ENCODE measurements around the gene DNAL4. TPM values are rescaled to one million over a fixed set of nuclear protein-coding genes. Genes with fewer than 3 reads are reported as not detected.

Gene DNAL4
- total and polyA plus RNA-seq, 2 donors (not counting 3 experiments of a cell fraction or from before 2014, with no cell fraction given) = 12.9 to 22.7 TPM

- FAIRE-seq (no peak), DNase-seq (ENCODE audit: low read depth, low spot score) (no peak)
- no TSS peak for BruUV-seq (replicated peaks)
- Histone ChIP-seq H3K9me1 (replicated peaks; ENCODE audit: control insufficient read depth, extremely low read depth, insufficient read depth, low read length) (no peaks in the 10 kb centered on the region), H3K27ac (ENCODE audit: insufficient read depth, low read depth, low read length) (no peak overlapping the region), H3K79me2 (ENCODE audit: control insufficient read depth, insufficient read depth, low read length) (no peaks in the 10 kb centered on the region), H3K9me3 (replicated peaks; ENCODE audit: control insufficient read depth, insufficient read depth, low read length) (no peaks in the 10 kb centered on the region), H2AFZ (ENCODE audit: low read depth, low read length) (no peak overlapping the region), H3K4me2 (ENCODE audit: insufficient read depth, low read length) (no peak overlapping the region), H3K9ac (replicated peaks; ENCODE audit: extremely low read depth, insufficient read depth, low read length) (no peak overlapping the region), H4K20me1 (replicated peaks; ENCODE audit: control insufficient read depth, extremely low read depth, insufficient read depth, low read length) (no peaks in the 10 kb centered on the region), H3K4me3 (replicated peaks in 1 of 3; ENCODE audit: insufficient read depth in 1 of 3, low read depth in 1 of 3, low read length in 3 of 3) (no peak overlapping the region), H3K36me3 (ENCODE audit: control insufficient read depth in 2 of 2, extremely low read depth in 1 of 2, insufficient read depth in 2 of 2, low read length in 2 of 2) (no peaks in the 10 kb centered on the region), H3K27me3 (ENCODE audit: control insufficient read depth in 2 of 2, insufficient read depth in 2 of 2, low read length in 2 of 2) (no peaks in the 10 kb centered on the region), H3K4me1 (ENCODE audit: control insufficient read depth, extremely low read depth, insufficient read depth, low read length) (no peaks in the 10 kb centered on the region)
- dilution Hi-C loops (cut with MboI; ENCODE audit: extremely low pct_ligation_motif_present, low sequenced_read_pairs) = no loop called here
- intact Hi-C loops (cut with micrococcal nuclease) = no loop called here
- ChIA-PET POLR2A (no interaction called here), CTCF (interaction anchor here (1.7 kb wide), 1 partner anchor 67 kb away, joined by 5 read pairs; no protein-coding TSS in a partner anchor)
- TF ChIP-seq MAX (IDR thresholded peaks at IDR 0.05; ENCODE audit: insufficient read depth, insufficient read length) (no peak), CTCF (IDR thresholded peaks at IDR 0.05; ENCODE audit: extremely low read depth in 1 of 2, insufficient read depth in 1 of 2, low read depth in 1 of 2, low read length in 2 of 2) (no peak), POLR2A (IDR thresholded peaks at IDR 0.05; ENCODE audit: low read depth, low read length) (no peak), EZH2 (IDR thresholded peaks at IDR 0.05; ENCODE audit: borderline replicate concordance, low read depth, low read length, severe bottlenecking) (no peak), GATA2 (IDR thresholded peaks at IDR 0.05; ENCODE audit: insufficient read depth, insufficient read length, low read depth, low read length) (no peak), POLR2AphosphoS5 (IDR thresholded peaks at IDR 0.05; ENCODE audit: insufficient read depth, low read depth, low read length) (no peak), JUN (IDR thresholded peaks at IDR 0.05; ENCODE audit: borderline replicate concordance, insufficient read depth, insufficient read length, low read depth) (no peak), FOS (IDR thresholded peaks at IDR 0.05; ENCODE audit: borderline replicate concordance, insufficient read depth, low read length) (no peak), MYC (IDR thresholded peaks at IDR 0.05; ENCODE audit: low read depth, low read length) (no peak)
These were observed 18.3 kb downstream of the DNAL4 start for GRCh38 chr22:38775656-38776055.
